HFF-Myc (cell line): ENCODE measurements around the gene PPM1A.

Experiments
- DNase-seq: peaks from one replicate; pipeline ENCODE4 v3.0.0-alpha.2; 2011; ENCODE audit warnings: low read depth; ENCODE audit errors: extremely low read depth
- H3K4me3 ChIP-seq: replicated peaks from 2 replicates; pipeline ENCODE4 v1.5.1; 2011; ENCODE audit warnings: low read depth, mild to moderate bottlenecking, control low read depth, low read length
- CTCF ChIP-seq: IDR thresholded peaks from 2 replicates; pipeline ENCODE4 v1.5.1; 2012; ENCODE audit warnings: mild to moderate bottlenecking, low read depth, low read length, control low read depth; ENCODE audit errors: missing control alignments

PPM1A gene

GRCh38 chr14:60332046-60332399 lies 83.0 kb downstream of the PPM1A start:
- TF ChIP-seq CTCF = no peak
- no peak for DNase-seq
- no peak overlapping the region for H3K4me3 ChIP-seq

- no peak for TF ChIP-seq CTCF
- H3K4me3 ChIP-seq = no peak overlapping the region
Observed at GRCh38 chr14:60332869-60333268, 83.8 kb downstream of the PPM1A start.

GRCh38 chr14:60339571-60339970 lies 90.5 kb downstream of the PPM1A start:
- no peak for DNase-seq
- no peak for TF ChIP-seq CTCF
- no peak overlapping the region for H3K4me3 ChIP-seq

More at GRCh38 chr14:60332869-60333268, 83.8 kb downstream of the PPM1A start:
- DNase-seq = no peak

GRCh38 chr14:60343571-60344071 lies 94.6 kb downstream of the PPM1A start:
- TF ChIP-seq CTCF = no peak
- DNase-seq = no peak
- H3K4me3 ChIP-seq = no peak overlapping the region

GRCh38 chr14:60344751-60345150 lies 95.7 kb downstream of the PPM1A start:
- no peak overlapping the region for H3K4me3 ChIP-seq
- no peak for TF ChIP-seq CTCF
- DNase-seq = no peak

GRCh38 chr14:60346706-60347105 lies 97.7 kb downstream of the PPM1A start:
- no peak overlapping the region for H3K4me3 ChIP-seq
- DNase-seq = no peak
- TF ChIP-seq CTCF = no peak

GRCh38 chr14:60348211-60348610 lies 99.2 kb downstream of the PPM1A start:
- no peak overlapping the region for H3K4me3 ChIP-seq
- no peak for DNase-seq
- TF ChIP-seq CTCF = no peak
